AG04449 (cell line): ENCODE data around the gene C11orf52.

Experiments used
- CTCF ChIA-PET: fragments of 350-600 bp; formaldehyde crosslinking; extraction: SDS; loops from one replicate; lab custom pipeline; 2021; ENCODE audit warnings: antibody characterized with exemption; lab: Yijun Ruan, JAX
- POLR2A ChIA-PET: fragments of 400-600, 350-600 bp; formaldehyde crosslinking; extraction: SDS; loops from one replicate; lab custom pipeline; 2020; ENCODE audit warnings: antibody characterized with exemption, inconsistent platforms; lab: Yijun Ruan, JAX
- DNase-seq: peaks from one replicate; pipeline ENCODE4 v3.0.0-alpha.2; 2010; ENCODE audit warnings: low read depth, low spot score
- H3K4me3 ChIP-seq: 2 replicates; pipeline ENCODE4 v1.5.1; 2011; ENCODE audit warnings: low read depth, mild to moderate bottlenecking, control low read depth, low read length
- TF ChIP-seq, protein P1 (sequence below): IDR thresholded peaks from one replicate; pipeline ENCODE4 v1.5.1; 2011; ENCODE audit warnings: mild to moderate bottlenecking, moderate library complexity, low read length, control low read depth, inconsistent platforms; ENCODE audit not compliant: insufficient read depth; ENCODE audit errors: missing control alignments

C11orf52 gene

DNA sequence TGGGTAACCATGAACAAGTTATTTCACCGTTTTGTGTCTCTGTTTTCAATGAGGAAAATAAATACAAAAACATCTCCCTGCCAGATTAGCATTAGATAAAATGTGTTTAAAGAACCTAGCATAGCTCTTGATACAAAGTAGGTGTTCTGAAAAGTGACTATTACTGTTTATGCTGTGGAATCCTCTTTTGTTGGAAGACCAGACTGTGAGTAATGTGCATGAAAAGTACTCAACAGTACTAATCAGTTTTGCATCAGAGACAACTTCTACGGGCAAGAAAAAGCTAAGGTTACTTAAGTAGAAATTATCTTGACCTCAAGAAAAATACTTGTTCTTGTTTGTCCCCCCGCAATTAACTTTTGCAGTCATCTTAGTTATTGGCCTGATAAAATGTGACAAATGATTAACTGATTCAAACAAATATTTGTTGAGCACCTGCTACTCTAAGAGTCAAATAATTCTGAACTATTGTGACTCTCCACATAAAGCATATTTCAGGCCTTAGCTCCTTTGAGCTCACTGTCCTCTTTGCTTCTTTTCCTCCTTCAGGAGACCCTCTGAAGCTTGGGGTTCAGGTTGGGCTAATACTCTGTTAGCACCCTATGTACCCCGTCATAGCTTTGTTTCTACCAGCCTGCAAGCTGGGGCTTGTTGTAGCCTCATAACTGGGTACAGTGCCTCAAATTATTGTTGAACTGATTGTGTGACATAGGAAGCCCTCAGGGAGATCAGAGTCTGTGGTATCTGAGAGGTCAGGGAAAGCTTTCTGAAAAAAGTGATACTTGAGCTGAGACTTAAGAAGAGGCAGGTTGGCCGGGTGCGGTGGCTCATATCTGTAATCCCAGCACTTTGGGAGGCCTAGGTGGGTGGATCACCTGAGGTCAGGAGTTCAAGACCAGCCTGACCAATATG, 42.9 kb downstream of the C11orf52 start:
- ChIA-PET POLR2A (no interaction called here), CTCF (interaction anchor here (1.0 kb wide), 3 partner anchors 17 to 27 kb away, joined by 3 read pairs; no protein-coding TSS in a partner anchor)
- H3K4me3 ChIP-seq = no peak overlapping the region
- TF ChIP-seq, protein P1, sequence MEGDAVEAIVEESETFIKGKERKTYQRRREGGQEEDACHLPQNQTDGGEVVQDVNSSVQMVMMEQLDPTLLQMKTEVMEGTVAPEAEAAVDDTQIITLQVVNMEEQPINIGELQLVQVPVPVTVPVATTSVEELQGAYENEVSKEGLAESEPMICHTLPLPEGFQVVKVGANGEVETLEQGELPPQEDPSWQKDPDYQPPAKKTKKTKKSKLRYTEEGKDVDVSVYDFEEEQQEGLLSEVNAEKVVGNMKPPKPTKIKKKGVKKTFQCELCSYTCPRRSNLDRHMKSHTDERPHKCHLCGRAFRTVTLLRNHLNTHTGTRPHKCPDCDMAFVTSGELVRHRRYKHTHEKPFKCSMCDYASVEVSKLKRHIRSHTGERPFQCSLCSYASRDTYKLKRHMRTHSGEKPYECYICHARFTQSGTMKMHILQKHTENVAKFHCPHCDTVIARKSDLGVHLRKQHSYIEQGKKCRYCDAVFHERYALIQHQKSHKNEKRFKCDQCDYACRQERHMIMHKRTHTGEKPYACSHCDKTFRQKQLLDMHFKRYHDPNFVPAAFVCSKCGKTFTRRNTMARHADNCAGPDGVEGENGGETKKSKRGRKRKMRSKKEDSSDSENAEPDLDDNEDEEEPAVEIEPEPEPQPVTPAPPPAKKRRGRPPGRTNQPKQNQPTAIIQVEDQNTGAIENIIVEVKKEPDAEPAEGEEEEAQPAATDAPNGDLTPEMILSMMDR = no peak
- no peak for DNase-seq

DNA sequence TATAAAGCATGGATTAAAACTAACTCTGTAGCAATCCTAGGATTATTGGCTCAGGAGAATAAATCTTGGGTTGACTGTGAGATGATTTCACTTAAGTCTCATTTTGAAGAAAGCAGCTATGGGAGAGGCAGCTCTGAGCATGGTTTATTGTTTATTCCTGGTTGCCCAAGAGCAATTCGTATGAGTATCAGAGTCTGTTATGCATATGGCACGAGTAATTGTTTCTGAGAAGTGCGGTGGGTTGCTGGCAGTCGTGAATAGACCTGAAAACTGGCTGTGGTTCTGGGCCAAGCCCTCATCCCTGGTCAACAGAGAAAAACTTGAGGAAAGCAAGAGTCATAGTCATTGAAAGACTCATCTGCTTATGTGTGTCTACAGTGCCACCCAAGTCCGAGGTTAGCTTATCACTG, 45.2 kb downstream of the C11orf52 start:
- TF ChIP-seq, protein P1 = no peak
- ChIA-PET CTCF (interaction anchor here (0.6 to 1.5 kb wide), 3 partner anchors 9 to 82 kb away, joined by 3 to 4 read pairs (median 3); no protein-coding TSS in a partner anchor), POLR2A (no interaction called here)
- H3K4me3 ChIP-seq = no peak overlapping the region
- DNase-seq = no peak

DNA sequence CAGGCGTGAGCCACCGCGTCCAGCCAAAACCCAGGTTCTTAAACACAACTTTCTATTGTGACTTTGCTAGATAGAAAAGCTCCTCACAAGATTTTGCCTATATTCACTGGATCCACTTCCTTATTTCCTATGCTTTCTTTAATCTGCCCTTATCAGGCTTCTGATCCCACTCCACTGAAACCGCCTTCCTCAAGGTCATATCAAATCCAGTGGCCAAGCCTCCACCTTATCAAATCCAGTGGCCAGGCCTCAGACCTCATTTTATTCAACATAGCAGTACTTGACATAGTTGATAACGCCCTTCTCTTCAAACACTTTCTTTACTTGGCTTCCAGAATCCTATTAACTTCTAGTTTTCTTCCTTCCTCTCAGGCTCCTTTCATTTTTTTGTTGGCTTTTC, 48.0 kb downstream of the C11orf52 start:
- DNase-seq = no peak
- ChIA-PET CTCF (no interaction called here), POLR2A (no interaction called here)
- TF ChIP-seq, protein P1 = no peak
- H3K4me3 ChIP-seq = no peak overlapping the region

DNA sequence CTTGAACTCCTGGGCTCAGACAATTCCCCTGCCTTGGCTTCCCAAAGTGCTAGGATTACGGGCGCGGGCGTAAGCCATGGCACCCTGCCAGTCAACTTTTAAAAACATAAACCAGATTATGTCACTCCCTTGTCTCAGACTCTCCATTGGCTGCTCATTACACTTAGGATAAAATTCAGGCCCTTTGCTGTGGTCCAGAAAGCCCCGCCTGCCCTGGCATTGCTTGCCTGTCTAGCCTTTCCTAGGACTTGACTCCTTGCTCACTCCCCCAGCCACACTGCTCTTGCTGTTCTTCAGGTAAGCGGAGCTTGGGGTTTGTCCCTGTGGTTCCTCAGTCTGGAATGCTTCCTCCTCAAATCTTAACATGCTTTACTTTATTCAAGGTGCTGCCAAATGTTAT, 48.9 kb downstream of the C11orf52 start:
- TF ChIP-seq, protein P1 = no peak
- H3K4me3 ChIP-seq = no peak overlapping the region
- no peak for DNase-seq
- ChIA-PET POLR2A (no interaction called here), CTCF (no interaction called here)

DNA sequence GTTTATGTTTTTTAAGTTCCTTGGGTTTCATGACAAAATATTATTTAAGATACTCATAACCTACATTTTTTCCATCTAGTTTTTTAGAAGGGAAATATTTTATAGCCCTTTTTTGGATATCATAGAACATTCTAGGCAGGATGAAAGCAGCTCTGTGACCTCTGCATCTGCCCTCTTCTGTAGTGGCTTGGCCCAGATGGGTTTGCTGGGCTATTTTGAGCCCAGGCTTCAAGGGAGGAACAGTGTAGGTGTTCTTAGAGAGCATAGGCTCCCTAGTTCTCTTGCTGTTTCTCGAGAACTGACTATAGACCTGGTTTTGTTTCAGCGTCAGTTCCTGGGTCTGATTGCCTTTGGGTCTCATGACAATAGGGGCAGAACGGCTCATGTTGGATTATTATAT, 50.6 kb downstream of the C11orf52 start:
- no peak for DNase-seq
- ChIA-PET CTCF (interaction anchor here (1.3 kb wide), 1 partner anchor 37 kb away, joined by 3 read pairs; no protein-coding TSS in a partner anchor), POLR2A (no interaction called here)
- no peak overlapping the region for H3K4me3 ChIP-seq
- TF ChIP-seq, protein P1 = no peak

DNA sequence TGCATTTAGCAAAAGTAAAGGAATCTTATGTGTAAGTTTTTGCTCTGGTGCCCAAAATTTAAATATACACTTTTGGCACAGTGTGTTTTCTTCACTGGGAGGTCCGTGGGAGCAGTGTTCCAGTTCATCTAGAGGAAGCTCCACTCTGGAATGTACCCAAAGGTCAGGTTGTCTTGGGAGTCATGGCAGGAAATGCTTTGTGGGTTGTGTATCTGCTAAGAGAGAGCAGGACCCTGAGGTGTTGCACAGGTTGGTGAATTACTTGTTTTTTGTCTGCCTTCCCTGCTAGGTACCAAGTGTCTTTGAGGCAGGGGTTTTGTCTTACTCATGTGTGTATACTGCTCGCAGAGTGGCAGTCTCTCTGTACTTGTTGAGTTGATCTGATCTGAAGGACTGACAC, 55.7 kb downstream of the C11orf52 start:
- no peak for DNase-seq
- no peak overlapping the region for H3K4me3 ChIP-seq
- CTCF ChIA-PET = interaction anchor here (1.0 to 1.9 kb wide), 3 partner anchors 22 to 43 kb away, joined by 3 to 6 read pairs (median 5); no protein-coding TSS in a partner anchor
- TF ChIP-seq, protein P1 = no peak
- POLR2A ChIA-PET = no interaction called here
